Pancreas (tissue), 10 donors: ENCODE data around the gene CCDC158. TPM values are rescaled to one million over a fixed set of nuclear protein-coding genes. Genes with fewer than 3 reads are reported as not detected.
"Not testable (repeated sequence)": the region's sequence is repeated elsewhere in the genome, so short reads cannot be mapped to it uniquely, and the experiment has no call there.

Source experiments
- ATAC-seq, 4 donors: fragments of 200-7000 bp; cut with Tn5 transposase; one replicate each; pipeline versions ENCODE4 v1.8.0 to v1.9.1; 2020; ENCODE audit warnings: mild to moderate bottlenecking in 4 of 4, moderate library complexity in 4 of 4
- DNase-seq, 6 donors: peaks; one replicate each; pipeline ENCODE4 v3.0.0-alpha.2; 2020
- FAIRE-seq: peaks from 2 replicates; lab custom pipeline; 2012; peaks lifted over from hg19 to GRCh38; lab: Jason Lieb, UNC
- H3K27ac ChIP-seq, 4 donors: fragments of 200-600 bp; sonication (generic); 1 replicate in 3 of 4; 2 replicates in 1 of 4; pipeline versions ENCODE4 v1.5.0 to v1.8.0; 2020
- H3K27me3 ChIP-seq, 4 donors: fragments of 200-600 bp; one replicate each; pipeline ENCODE4 v1.8.0; 2021
- H3K36me3 ChIP-seq, 3 donors: fragments of 200-600 bp; sonication (generic) in 1 of 3; one replicate each; pipeline versions ENCODE4 v1.5.0 to v1.8.0; 2020 to 2021
- H3K4me1 ChIP-seq, 3 donors: fragments of 200-600 bp; one replicate each; pipeline ENCODE4 v1.8.0; 2021
- H3K4me3 ChIP-seq, 4 donors: fragments of 200-600 bp; sonication (generic) in 2 of 4; one replicate each; pipeline versions ENCODE4 v1.5.0 to v1.8.0; 2020 to 2021
- H3K9me3 ChIP-seq, 4 donors: fragments of 200-600 bp; one replicate each; pipeline ENCODE4 v1.8.0; 2021
- CTCF ChIP-seq, 4 donors: fragments of 200-600 bp; sonication (generic) in 3 of 4; IDR thresholded peaks; one replicate each; pipeline versions ENCODE4 v1.5.0 to v1.8.0; 2021; ENCODE audit warnings: antibody characterized with exemption in 4 of 4
- WGBS, 2 donors: extraction: QIAGEN DNeasy Blood & Tissue Kit; methylation state at CpG; one replicate each; pipeline ENCODE4 v1.1.7; 2013; 5-methylcytosine and 5-hydroxymethylcytosine counted together
- intact Hi-C, 3 donors: fragments of 100-400 bp; cut with DNase I; formaldehyde crosslinking; loops; one replicate each; pipeline versions ENCODE4 v1.11.1 to v1.14.2; 2022
- polyA plus RNA-seq, 2 donors: library from polyadenylated mRNA; stranded (reverse); fragments of 200-250 nt; gene quantifications; one replicate each; pipeline ENCODE4 v1.2.3, GENCODE V29; 2013
- total RNA-seq, 6 donors: library from RNA; stranded (reverse); fragmentation: NEBNext Ultra II Directional in 4 of 6; extraction: Animal tissue kit (Norgen Biotek cat#: 25700) in 4 of 6; gene quantifications; one replicate each; pipeline versions ENCODE4 v1.2.1 to v1.2.4, GENCODE V29; 2021 to 2023
- donor health status: healthy with polysubstance abuse.
- donor health status: DM: no; HTN: no; CAD: no; lungs with moderate emphysema.
- donor health status: DM: no; HTN: no; CAD: no.
- donor health status: control.
- donor health status: control.
- donor health status: Bipolar disorder and iron deficiency.
- donor health status: DM: yes; HTN: yes; CAD: no.
- donor health status: DM: no; HTN: no; CAD: no.
- donor health status: DM: no; HTN: no; CAD: no.
- donor health status: DM: yes; HTN: yes; CAD: no.

Gene CCDC158
- total and polyA plus RNA-seq, 8 donors, result 0.19 to 0.94 (median 0.61) TPM

- no peaks in the 10 kb centered on the region for H3K36me3 ChIP-seq
- no peaks in the 10 kb centered on the region for H3K9me3 ChIP-seq
- H3K4me3 ChIP-seq, result no peak overlapping the region
- H3K27me3 ChIP-seq, result no peaks in the 10 kb centered on the region
- intact Hi-C loops, result loop anchor here in 1 of 3 donors (10.0 kb wide), 1 partner anchor 45 kb away; the partner anchor contains the start of gene FAM47E
- TF ChIP-seq CTCF (IDR thresholded peaks at IDR 0.05), result no peak
- DNase-seq, result no peak
- 85 to 91% methylated on average over 4 of the region's 4 CpGs for WGBS, 2 donors
- H3K4me1 ChIP-seq, result peaks cover 18 to 34% (median 21%) of the 10 kb centered on the region in 3 donors
- peak overlapping the region in 2 of 4 donors; percentile 82 to 92 for H3K27ac ChIP-seq
- FAIRE-seq, result no peak
- no peak for ATAC-seq
Measured at GRCh38 chr4:76300012-76300411, 120.9 kb downstream of the CCDC158 start.

DNA sequence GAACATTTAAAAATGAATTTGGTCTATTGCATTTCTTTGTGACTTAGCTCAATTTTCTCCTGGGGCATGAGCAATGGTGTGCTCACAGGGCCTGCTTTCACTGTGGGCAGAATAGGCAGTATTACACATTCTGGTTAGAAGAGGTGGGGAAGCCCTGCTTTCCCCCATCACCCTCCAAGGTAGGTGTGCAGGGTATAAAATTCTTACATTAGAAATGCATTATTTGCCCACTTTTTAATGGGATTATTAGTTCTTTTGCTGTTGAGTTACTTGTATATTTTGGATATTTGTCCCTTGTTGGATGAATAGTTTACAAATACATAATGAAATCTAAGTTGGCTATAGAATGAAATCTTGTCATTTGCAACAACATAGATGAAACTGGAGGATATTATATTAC, 122.7 kb downstream of the CCDC158 start:
- intact Hi-C loops, result no loop called here
- Histone ChIP-seq H3K27me3 (no peaks in the 10 kb centered on the region), H3K4me3 (no peak overlapping the region), H3K36me3 (no peaks in the 10 kb centered on the region), H3K27ac (peak overlapping the region in 1 of 4 donors; percentile 9), H3K4me1 (peaks cover 18 to 32% (median 21%) of the 10 kb centered on the region in 3 donors), H3K9me3 (no peaks in the 10 kb centered on the region)
- no peak for ATAC-seq
- no peak for DNase-seq
- TF ChIP-seq CTCF (IDR thresholded peaks at IDR 0.05), result no peak
- FAIRE-seq, result no peak

DNA sequence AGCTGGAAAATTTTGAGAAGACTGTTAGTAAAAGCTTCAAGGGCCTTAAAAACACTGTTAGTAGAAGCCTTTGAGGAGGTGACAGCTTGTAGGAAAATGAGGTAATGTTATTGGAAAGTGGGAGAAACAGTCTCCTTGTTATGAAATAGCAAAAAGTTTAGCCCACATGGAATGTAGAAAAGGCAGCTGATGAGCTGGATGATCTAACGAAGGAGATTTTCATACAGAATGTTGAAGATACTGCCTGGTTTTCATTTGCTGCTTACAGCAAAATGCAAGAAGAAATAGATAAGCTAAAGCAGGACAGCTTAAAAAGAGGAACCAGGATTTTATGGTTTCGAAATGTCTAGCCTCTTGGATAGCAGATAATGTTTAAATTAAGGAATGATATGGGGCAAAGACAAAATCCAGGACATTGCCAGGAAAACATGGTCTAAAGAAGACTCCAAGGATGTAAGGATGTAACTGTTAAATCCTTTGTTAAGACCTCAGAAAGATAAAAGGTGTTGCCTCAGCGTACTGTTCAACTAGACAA, 124.6 kb downstream of the CCDC158 start:
- no peak for TF ChIP-seq CTCF (IDR thresholded peaks at IDR 0.05)
- Histone ChIP-seq H3K4me3 (no peak overlapping the region), H3K4me1 (peaks cover 8 to 26% (median 11%) of the 10 kb centered on the region in 3 donors), H3K36me3 (no peaks in the 10 kb centered on the region), H3K9me3 (no peaks in the 10 kb centered on the region), H3K27ac (no peak overlapping the region), H3K27me3 (no peaks in the 10 kb centered on the region)
- FAIRE-seq (no peak), DNase-seq (no peak), ATAC-seq (no peak)
- WGBS, 2 donors, result 93% methylated on average over 3 of the region's 3 CpGs
- intact Hi-C loops, result no loop called here

DNA sequence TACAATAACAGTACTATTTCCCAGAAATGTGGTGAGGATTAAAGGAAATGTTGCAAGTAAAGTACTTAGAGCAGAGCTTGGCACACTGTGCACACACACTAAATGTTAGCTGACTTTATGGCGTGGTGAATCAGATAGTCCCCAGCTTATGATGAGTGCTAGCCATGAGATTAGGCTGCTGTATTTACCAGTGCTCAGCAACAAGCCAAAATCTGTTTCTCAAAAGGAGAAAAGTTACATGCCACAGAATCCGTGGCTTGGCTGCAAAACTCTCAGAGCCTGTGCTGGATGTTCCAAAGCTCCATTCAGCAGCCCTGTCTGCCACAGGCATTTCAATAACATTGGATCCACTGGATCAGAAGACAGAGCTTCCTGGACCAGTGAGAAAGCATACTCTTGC, 127.2 kb downstream of the CCDC158 start:
- FAIRE-seq (no peak), ATAC-seq (peak in 3 of 4 donors; percentile 36 to 77 (median 66)), DNase-seq (no peak)
- intact Hi-C loops, result no loop called here
- Histone ChIP-seq H3K27ac (peak overlapping the region in 1 of 4 donors; percentile 53), H3K9me3 (no peaks in the 10 kb centered on the region), H3K36me3 (no peaks in the 10 kb centered on the region), H3K4me1 (peaks cover 0 to 3% (median 0%) of the 10 kb centered on the region in 3 donors), H3K27me3 (no peaks in the 10 kb centered on the region), H3K4me3 (no peak overlapping the region)
- TF ChIP-seq CTCF (IDR thresholded peaks at IDR 0.05), result no peak
- 75 to 83% methylated on average over 2 of the region's 2 CpGs for WGBS, 2 donors

DNA sequence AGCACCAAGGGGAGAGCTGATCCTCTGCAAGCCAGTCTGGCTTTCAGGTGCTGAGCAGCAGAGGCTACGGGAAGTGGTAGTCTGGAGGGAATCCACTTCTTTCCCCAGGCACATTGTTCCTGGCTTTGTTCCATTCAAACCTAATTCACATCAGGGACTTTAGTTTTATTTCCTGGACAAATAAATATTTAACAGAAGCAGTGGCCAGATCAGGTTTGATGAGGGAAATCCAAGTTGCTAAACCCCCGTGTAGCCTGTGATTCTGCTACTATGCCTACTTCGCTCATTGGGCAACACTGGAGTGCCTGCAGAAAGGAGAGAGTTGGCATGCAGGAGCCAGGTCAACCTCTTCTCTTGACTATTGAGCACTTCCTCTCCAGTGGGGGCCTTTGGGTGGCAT, 128.2 kb downstream of the CCDC158 start:
- Histone ChIP-seq H3K27me3 (no peaks in the 10 kb centered on the region), H3K9me3 (no peaks in the 10 kb centered on the region), H3K4me3 (no peak overlapping the region), H3K4me1 (no peaks in the 10 kb centered on the region), H3K27ac (peak overlapping the region in 2 of 4 donors; percentile 53 to 67), H3K36me3 (no peaks in the 10 kb centered on the region)
- FAIRE-seq (no peak), DNase-seq (no peak), ATAC-seq (peak in 3 of 4 donors; percentile 61 to 78 (median 74))
- intact Hi-C loops, result no loop called here
- 58 to 70% methylated on average over 3 of the region's 3 CpGs for WGBS, 2 donors
- TF ChIP-seq CTCF (IDR thresholded peaks at IDR 0.05), result no peak

DNA sequence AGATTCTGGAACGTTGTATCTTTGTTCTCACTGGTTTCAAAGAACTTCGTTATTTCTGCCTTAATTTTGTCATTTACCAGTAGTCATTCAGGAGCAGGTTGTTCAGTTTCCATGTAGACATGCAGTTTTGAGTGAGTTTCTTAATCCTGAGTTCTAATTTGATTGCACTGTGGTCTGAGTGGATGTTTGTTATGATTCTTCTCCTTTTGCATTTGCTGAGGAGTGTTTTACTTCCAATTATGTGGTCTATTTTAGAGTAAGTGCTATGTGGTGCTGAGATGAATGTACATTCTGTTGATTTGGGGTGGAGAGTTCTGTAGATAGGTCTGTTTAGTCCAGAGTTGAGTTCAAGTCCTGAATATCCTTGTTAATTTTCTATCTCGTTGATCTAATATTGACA, 133.1 kb downstream of the CCDC158 start:
- ATAC-seq, FAIRE-seq, DNase-seq, H3K27me3 ChIP-seq, H3K4me1 ChIP-seq, intact Hi-C loops, H3K9me3 ChIP-seq, H3K27ac ChIP-seq, H3K4me3 ChIP-seq, H3K36me3 ChIP-seq: not testable (repeated sequence)
- WGBS, 2 donors, result 85 to 86% methylated on average over 3 of the region's 3 CpGs
